HepG2 (cell line): Measurements from ENCODE around the gene C3orf62. TPM values are rescaled to one million over a fixed set of nuclear protein-coding genes. Genes with fewer than 3 reads are reported as not detected.
A peak's percentile ranks its signal among the peaks of the same experiment; 100 is the strongest.

Experiments used
- ATAC-seq: fragments of 200-7000 bp; cut with Tn5 transposase; 3 replicates; pipeline ENCODE4 v1.9.1; 2020; ENCODE audit warnings: mild to moderate bottlenecking, moderate library complexity
- BruUV-seq: library from RNA; stranded (reverse); fragments of 400-500 nt; replicated peaks from 2 replicates; lab custom pipeline; 2021; lab: Mats Ljungman, UMichigan
- CTCF ChIA-PET: fragments of 300-600 bp; formaldehyde crosslinking; extraction: SDS; loops from one replicate; lab custom pipeline; 2021; ENCODE audit warnings: low total read pairs, inconsistent platforms, low intra/inter-chr PET ratio; lab: Yijun Ruan, JAX
- POLR2A ChIA-PET: fragments of 350-600 bp; sonication (Branson Sonifier 250); formaldehyde crosslinking; loops from one replicate; lab custom pipeline; 2020; ENCODE audit warnings: antibody characterized with exemption, inconsistent platforms; lab: Yijun Ruan, JAX
- DNase-seq: peaks from one replicate; pipeline ENCODE4 v3.0.0-alpha.2; 2015; ENCODE audit warnings: low spot score
- FAIRE-seq: peaks from 3 replicates; lab custom pipeline; 2011; peaks lifted over from hg19 to GRCh38; lab: Jason Lieb, UNC
- H2AFZ ChIP-seq: one replicate; pipeline ENCODE4 v1.6.1; 2011; ENCODE audit warnings: low read length, inconsistent platforms
- H3K27ac ChIP-seq: fragments of 300-600 bp; 3 replicates; pipeline ENCODE4 v1.8.0; 2011; ENCODE audit warnings: mixed run types, mild to moderate bottlenecking, mixed read lengths, low read length, inconsistent platforms; ENCODE audit not compliant: insufficient read depth; ENCODE audit errors: extremely low read length
- H3K27me3 ChIP-seq, 2 experiments: fragments of 200-600 bp in 1 of 2; 2 replicates in 1 of 2; 3 replicates in 1 of 2; pipeline versions ENCODE4 v1.6.0 to v1.8.0; 2011; ENCODE audit warnings: low read length in 2 of 2, mild to moderate bottlenecking in 2 of 2, moderate library complexity in 2 of 2, inconsistent platforms in 1 of 2; ENCODE audit not compliant: insufficient read depth in 2 of 2, control insufficient read depth in 1 of 2
- H3K36me3 ChIP-seq, 2 experiments: fragments of 200-600 bp in 1 of 2; replicated peaks in 1 of 2; 2 replicates in 1 of 2; 3 replicates in 1 of 2; pipeline versions ENCODE4 v1.5.1 to v1.8.0; 2011; ENCODE audit warnings: low read length in 2 of 2, inconsistent platforms in 1 of 2; ENCODE audit not compliant: insufficient read depth in 2 of 2, control insufficient read depth in 1 of 2
- H3K4me1 ChIP-seq: 2 replicates; pipeline ENCODE4 v1.5.1; 2012; ENCODE audit warnings: low read length, inconsistent platforms; ENCODE audit not compliant: insufficient read depth
- H3K4me2 ChIP-seq: 2 replicates; pipeline ENCODE4 v1.6.0; 2011; ENCODE audit warnings: low read depth, low read length, inconsistent platforms
- H3K4me3 ChIP-seq, 3 experiments: fragments of 200-600 bp in 1 of 3; sonication (generic), shearing (Covaris generic) in 1 of 3; replicated peaks in 1 of 3; 2 replicates each; pipeline ENCODE4 v1.5.1; 2011 to 2016; ENCODE audit warnings: low read length in 3 of 3, inconsistent platforms in 2 of 3, low read depth in 2 of 3, mild to moderate bottlenecking in 2 of 3, control low read depth in 1 of 3, mixed read lengths in 1 of 3; ENCODE audit not compliant: insufficient read depth in 1 of 3
- H3K79me2 ChIP-seq: one replicate; pipeline ENCODE4 v1.6.1; 2011; ENCODE audit warnings: low read length, inconsistent platforms; ENCODE audit not compliant: insufficient read depth
- H3K9ac ChIP-seq: 2 replicates; pipeline ENCODE4 v1.6.0; 2011; ENCODE audit warnings: mild to moderate bottlenecking, low read depth, low read length, inconsistent platforms; ENCODE audit not compliant: insufficient read depth
- H3K9me3 ChIP-seq: 2 replicates; pipeline ENCODE4 v1.5.1; 2012; ENCODE audit warnings: mild to moderate bottlenecking, low read length
- H4K20me1 ChIP-seq: 2 replicates; pipeline ENCODE4 v1.6.0; 2011; ENCODE audit warnings: inconsistent platforms, mild to moderate bottlenecking, low read length, moderate library complexity; ENCODE audit not compliant: insufficient read depth
- AKAP8 ChIP-seq: sonication (generic); formaldehyde crosslinking; IDR thresholded peaks from 2 replicates; pipeline ENCODE4 v1.5.1; 2020; ENCODE audit warnings: mild to moderate bottlenecking, missing genetic modification reagents
- CEBPB ChIP-seq: IDR thresholded peaks from 2 replicates; pipeline ENCODE4 v1.6.1; 2011; ENCODE audit warnings: low read depth, low read length, improper control_type of control experiment, borderline replicate concordance
- MAFG ChIP-seq: sonication (generic); formaldehyde crosslinking; IDR thresholded peaks from 2 replicates; pipeline ENCODE4 v1.5.1; 2020; ENCODE audit warnings: mild to moderate bottlenecking, missing genetic modification reagents
- NFATC3 ChIP-seq: sonication (generic); formaldehyde crosslinking; IDR thresholded peaks from 2 replicates; pipeline ENCODE4 v1.5.1; 2020; ENCODE audit warnings: mild to moderate bottlenecking, missing genetic modification reagents
- NFKB2 ChIP-seq: sonication (generic); formaldehyde crosslinking; IDR thresholded peaks from 2 replicates; pipeline ENCODE4 v1.4.0; 2020; ENCODE audit warnings: missing genetic modification reagents, borderline replicate concordance
- NR1H2 ChIP-seq: sonication (generic); formaldehyde crosslinking; IDR thresholded peaks from 2 replicates; pipeline ENCODE4 v1.8.1; 2022; ENCODE audit warnings: low read depth, missing genetic modification reagents, borderline replicate concordance
- RARA ChIP-seq: IDR thresholded peaks from 2 replicates; pipeline ENCODE4 v1.6.1; 2016; ENCODE audit warnings: missing genetic modification reagents, missing compliant biosample characterization
- TBX2 ChIP-seq: sonication (generic); formaldehyde crosslinking; IDR thresholded peaks from 2 replicates; pipeline ENCODE4 v1.5.0; 2020; ENCODE audit warnings: missing genetic modification reagents, mild to moderate bottlenecking, borderline replicate concordance
- ZBTB7A ChIP-seq: sonication (generic); formaldehyde crosslinking; IDR thresholded peaks from 2 replicates; pipeline ENCODE4 v1.8.0; 2022; ENCODE audit warnings: mild to moderate bottlenecking, missing genetic modification reagents
- ZNF12 ChIP-seq: sonication (generic); formaldehyde crosslinking; IDR thresholded peaks from 2 replicates; pipeline ENCODE4 v1.5.0; 2020; ENCODE audit warnings: missing genetic modification reagents
- WGBS: methylation state at CpG from one replicate; pipeline ENCODE4 v1.1.6; 2017; ENCODE audit warnings: low lambda C conversion rate; 5-methylcytosine and 5-hydroxymethylcytosine counted together
- in situ Hi-C: cut with HindIII; loops from 2 replicates; pipeline ENCODE4 v1.10.0; 2017; ENCODE audit warnings: low pct_unique_long_range_greater_than_20kb; ENCODE audit not compliant: extremely low pct_ligation_motif_present
- intact Hi-C: fragments of 100-400 bp; cut with micrococcal nuclease; formaldehyde crosslinking; loops from one replicate; pipeline ENCODE4 v1.10.0; 2022; ENCODE audit not compliant: unreplicated experiment
- polyA plus RNA-seq, 8 experiments: library from polyadenylated mRNA; depleted of rRNA in 3 of 8; stranded (reverse) in 7 of 8; unstranded in 1 of 8; fragments of >200 nt; fragmentation: Illumina TruSeq in 4 of 8; extraction: Trizol in 4 of 8; gene quantifications; 2 replicates each; pipeline versions ENCODE4 v1.2.1 to v1.2.3, GENCODE V29; 2011 to 2016; ENCODE audit warnings: low read depth in 4 of 8, missing spikeins in 1 of 8, mixed read lengths in 1 of 8; ENCODE audit not compliant: insufficient read depth in 1 of 8
- total RNA-seq, 5 experiments: library from RNA; depleted of rRNA; stranded (reverse); fragments of >200 nt; fragmentation: Illumina TruSeq; extraction: Trizol; gene quantifications; 2 replicates each; pipeline ENCODE4 v1.2.3, GENCODE V29; 2016; ENCODE audit warnings: low read depth in 1 of 5
- TF ChIP-seq, protein P1 (sequence below): IDR thresholded peaks from 2 replicates; pipeline ENCODE4 v1.6.1; 2016; ENCODE audit warnings: low read depth, borderline replicate concordance
- TF ChIP-seq, protein P2 (sequence below): IDR thresholded peaks from 2 replicates; pipeline ENCODE4 v1.4.0; 2020; ENCODE audit warnings: mild to moderate bottlenecking, missing genetic modification reagents
- TF ChIP-seq, protein P3 (sequence below): sonication (generic); formaldehyde crosslinking; IDR thresholded peaks from 2 replicates; pipeline ENCODE4 v1.5.0; 2020; ENCODE audit warnings: missing genetic modification reagents
- TF ChIP-seq, protein P4 (sequence below): IDR thresholded peaks from 2 replicates; pipeline ENCODE4 v1.6.1; 2016; ENCODE audit warnings: low read depth, control low read depth
- TF ChIP-seq, protein P5 (sequence below): IDR thresholded peaks from 2 replicates; pipeline ENCODE4 v1.6.1; 2016; ENCODE audit warnings: missing biosample characterization, missing genetic modification reagents, low read depth

The C3orf62 gene
- total and polyA plus RNA-seq, 2 of the 13 experiments (the other 11 are each of a cell fraction or from before 2014, with no cell fraction given), result 1.6 to 3.9 TPM

DNA sequence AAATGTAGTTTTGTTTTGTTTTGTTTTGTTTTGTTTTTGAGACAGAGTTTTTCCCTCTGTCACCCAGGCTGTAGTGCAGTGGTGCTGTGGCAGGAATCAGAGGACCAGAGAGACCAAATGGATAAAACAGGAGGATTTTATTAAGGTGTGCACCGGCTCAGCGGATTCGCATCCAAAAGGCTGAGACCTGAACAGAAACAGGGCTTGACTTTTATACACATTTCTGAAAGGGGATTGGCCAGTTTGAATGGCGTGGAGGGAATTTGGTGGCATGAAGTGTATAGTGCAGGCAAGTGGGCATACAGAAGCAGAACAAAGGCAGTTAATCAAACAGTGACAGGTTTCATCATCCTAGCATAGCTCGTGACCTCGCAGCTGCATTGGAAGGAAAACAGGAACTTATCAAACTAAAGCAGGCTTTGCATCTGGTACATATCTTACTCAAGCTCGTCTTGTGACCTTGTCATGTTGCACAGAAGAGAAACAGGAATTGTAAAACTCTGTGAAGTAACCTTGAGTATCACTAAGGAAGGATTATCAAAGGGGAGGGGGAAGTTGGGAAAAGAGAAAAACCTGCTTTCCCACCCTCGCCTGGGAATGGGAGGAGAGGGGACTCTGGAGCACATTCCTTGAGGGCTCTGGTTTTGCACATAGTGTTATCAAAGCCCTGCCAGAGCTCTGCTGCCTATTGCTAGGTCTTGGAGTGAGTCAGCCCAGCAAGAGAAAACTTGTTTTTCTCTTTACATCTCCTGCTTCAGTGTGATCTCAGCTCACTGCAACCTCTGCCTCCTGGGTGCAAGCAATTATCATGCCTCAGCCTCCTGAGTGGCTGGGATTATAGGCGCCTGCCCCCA, 38.5 kb downstream of the C3orf62 start:
- no TSS peak for BruUV-seq
- intact Hi-C loops (no loop called here), in situ Hi-C loops (no loop called here)
- ChIA-PET POLR2A (interaction anchor here (0.6 to 1.6 kb wide), 10 partner anchors 10 to 231 kb away, joined by 3 to 9 read pairs (median 4); partner anchors contain the start of genes KLHDC8B, NICN1, USP4 and WDR6), CTCF (no interaction called here)
- H4K20me1 ChIP-seq, result no peaks in the 10 kb centered on the region
- peak overlapping the region; percentile 18; the same call in 1 of the 2 replicates for H3K4me2 ChIP-seq
- no peaks in the 10 kb centered on the region for H3K79me2 ChIP-seq
- ATAC-seq (peak; percentile 85), DNase-seq (peak; percentile 88), FAIRE-seq (peak; percentile 70)
- 42% methylated on average over 9 of the region's 9 CpGs for WGBS
- no peak overlapping the region for H3K9ac ChIP-seq
- H3K36me3 ChIP-seq, result no peaks in the 10 kb centered on the region
- no peak overlapping the region for H2AFZ ChIP-seq
- H3K4me1 ChIP-seq, result peaks cover 14% of the 10 kb centered on the region
- no peak overlapping the region; a peak in 1 of 6 replicates for H3K4me3 ChIP-seq
- peaks cover 20% of the 10 kb centered on the region for H3K9me3 ChIP-seq
- H3K27ac ChIP-seq, result peak overlapping the region; percentile 41
- H3K27me3 ChIP-seq, result no peaks in the 10 kb centered on the region
- TF ChIP-seq, protein P1, sequence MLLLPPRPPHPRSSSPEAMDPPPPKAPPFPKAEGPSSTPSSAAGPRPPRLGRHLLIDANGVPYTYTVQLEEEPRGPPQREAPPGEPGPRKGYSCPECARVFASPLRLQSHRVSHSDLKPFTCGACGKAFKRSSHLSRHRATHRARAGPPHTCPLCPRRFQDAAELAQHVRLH (CRISPR knock-in tag), result 0 out of 2 replicates have a peak, but pooled peaks have one; percentile 19
- TF ChIP-seq NR1H2 (no peak), RARA (CRISPR knock-in tag) (peak; percentile 55), CEBPB (peak; percentile 50; the same call in 1 of the 2 replicates), ZNF12 (CRISPR knock-in tag) (peak; percentile 73; the same call in 1 of the 2 replicates), NFKB2 (CRISPR knock-in tag) (no peak), MAFG (CRISPR knock-in tag) (no peak), TBX2 (CRISPR knock-in tag) (no peak), ZBTB7A (CRISPR knock-in tag) (no peak), AKAP8 (no peak), NFATC3 (CRISPR knock-in tag) (no peak)
- TF ChIP-seq, protein P2, sequence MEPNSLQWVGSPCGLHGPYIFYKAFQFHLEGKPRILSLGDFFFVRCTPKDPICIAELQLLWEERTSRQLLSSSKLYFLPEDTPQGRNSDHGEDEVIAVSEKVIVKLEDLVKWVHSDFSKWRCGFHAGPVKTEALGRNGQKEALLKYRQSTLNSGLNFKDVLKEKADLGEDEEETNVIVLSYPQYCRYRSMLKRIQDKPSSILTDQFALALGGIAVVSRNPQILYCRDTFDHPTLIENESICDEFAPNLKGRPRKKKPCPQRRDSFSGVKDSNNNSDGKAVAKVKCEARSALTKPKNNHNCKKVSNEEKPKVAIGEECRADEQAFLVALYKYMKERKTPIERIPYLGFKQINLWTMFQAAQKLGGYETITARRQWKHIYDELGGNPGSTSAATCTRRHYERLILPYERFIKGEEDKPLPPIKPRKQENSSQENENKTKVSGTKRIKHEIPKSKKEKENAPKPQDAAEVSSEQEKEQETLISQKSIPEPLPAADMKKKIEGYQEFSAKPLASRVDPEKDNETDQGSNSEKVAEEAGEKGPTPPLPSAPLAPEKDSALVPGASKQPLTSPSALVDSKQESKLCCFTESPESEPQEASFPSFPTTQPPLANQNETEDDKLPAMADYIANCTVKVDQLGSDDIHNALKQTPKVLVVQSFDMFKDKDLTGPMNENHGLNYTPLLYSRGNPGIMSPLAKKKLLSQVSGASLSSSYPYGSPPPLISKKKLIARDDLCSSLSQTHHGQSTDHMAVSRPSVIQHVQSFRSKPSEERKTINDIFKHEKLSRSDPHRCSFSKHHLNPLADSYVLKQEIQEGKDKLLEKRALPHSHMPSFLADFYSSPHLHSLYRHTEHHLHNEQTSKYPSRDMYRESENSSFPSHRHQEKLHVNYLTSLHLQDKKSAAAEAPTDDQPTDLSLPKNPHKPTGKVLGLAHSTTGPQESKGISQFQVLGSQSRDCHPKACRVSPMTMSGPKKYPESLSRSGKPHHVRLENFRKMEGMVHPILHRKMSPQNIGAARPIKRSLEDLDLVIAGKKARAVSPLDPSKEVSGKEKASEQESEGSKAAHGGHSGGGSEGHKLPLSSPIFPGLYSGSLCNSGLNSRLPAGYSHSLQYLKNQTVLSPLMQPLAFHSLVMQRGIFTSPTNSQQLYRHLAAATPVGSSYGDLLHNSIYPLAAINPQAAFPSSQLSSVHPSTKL (CRISPR knock-in tag), result peak; percentile 83
- TF ChIP-seq, protein P3, sequence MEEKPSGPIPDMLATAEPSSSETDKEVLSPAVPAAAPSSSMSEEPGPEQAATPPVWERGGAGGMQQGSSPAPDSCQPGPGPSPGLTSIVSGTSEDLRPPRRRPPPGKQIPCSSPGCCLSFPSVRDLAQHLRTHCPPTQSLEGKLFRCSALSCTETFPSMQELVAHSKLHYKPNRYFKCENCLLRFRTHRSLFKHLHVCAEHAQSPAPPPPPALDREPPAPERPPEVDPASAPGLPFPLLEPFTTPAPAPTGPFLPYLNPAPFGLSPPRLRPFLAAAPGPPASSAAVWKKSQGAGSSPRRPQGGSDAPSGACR, result no peak
- TF ChIP-seq, protein P4, sequence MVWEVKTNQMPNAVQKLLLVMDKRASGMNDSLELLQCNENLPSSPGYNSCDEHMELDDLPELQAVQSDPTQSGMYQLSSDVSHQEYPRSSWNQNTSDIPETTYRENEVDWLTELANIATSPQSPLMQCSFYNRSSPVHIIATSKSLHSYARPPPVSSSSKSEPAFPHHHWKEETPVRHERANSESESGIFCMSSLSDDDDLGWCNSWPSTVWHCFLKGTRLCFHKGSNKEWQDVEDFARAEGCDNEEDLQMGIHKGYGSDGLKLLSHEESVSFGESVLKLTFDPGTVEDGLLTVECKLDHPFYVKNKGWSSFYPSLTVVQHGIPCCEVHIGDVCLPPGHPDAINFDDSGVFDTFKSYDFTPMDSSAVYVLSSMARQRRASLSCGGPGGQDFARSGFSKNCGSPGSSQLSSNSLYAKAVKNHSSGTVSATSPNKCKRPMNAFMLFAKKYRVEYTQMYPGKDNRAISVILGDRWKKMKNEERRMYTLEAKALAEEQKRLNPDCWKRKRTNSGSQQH, result no peak
- TF ChIP-seq, protein P5, sequence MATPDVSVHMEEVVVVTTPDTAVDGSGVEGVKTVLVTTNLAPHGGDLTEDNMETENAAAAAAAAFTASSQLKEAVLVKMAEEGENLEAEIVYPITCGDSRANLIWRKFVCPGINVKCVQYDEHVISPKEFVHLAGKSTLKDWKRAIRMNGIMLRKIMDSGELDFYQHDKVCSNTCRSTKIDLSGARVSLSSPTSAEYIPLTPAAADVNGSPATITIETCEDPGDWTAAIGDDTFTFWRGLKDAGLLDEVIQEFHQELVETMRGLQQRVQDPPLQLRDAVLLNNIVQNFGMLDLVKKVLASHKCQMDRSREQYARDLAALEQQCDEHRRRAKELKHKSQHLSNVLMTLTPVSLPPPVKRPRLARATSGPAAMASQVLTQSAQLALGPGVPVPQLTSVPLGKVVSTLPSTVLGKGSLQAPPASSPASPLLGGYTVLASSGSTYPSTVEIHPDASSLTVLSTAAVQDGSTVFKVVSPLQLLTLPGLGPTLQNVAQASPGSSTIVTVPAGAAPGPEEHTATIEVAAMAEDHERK (CRISPR knock-in tag), result no peak
